Fibroblast of lung (primary cell): ENCODE data around the gene CNGA2. TPM values are rescaled to one million over a fixed set of nuclear protein-coding genes. Genes with fewer than 3 reads are reported as not detected.

ENCODE experiments used
- DNase-seq, 2 donors: peaks; one replicate each; pipeline versions ENCODE4 v3.0.0 to v3.0.0-alpha.2; 2010; ENCODE audit warnings: low read depth in 2 of 2
- H2AFZ ChIP-seq: 2 replicates; pipeline ENCODE4 v1.5.1; 2012; ENCODE audit warnings: low read length, control low read depth, inconsistent platforms
- H3K27ac ChIP-seq: 2 replicates; pipeline ENCODE4 v1.5.1; 2011; ENCODE audit warnings: low read length, control low read depth; ENCODE audit not compliant: insufficient read depth
- H3K27me3 ChIP-seq: 2 replicates; pipeline ENCODE4 v1.5.1; 2011; ENCODE audit warnings: mild to moderate bottlenecking, low read length; ENCODE audit not compliant: control insufficient read depth, insufficient read depth
- H3K36me3 ChIP-seq: 2 replicates; pipeline ENCODE4 v1.5.1; 2011; ENCODE audit warnings: low read length; ENCODE audit not compliant: control insufficient read depth, insufficient read depth
- H3K4me1 ChIP-seq: 2 replicates; pipeline ENCODE4 v1.5.1; 2011; ENCODE audit warnings: low read length; ENCODE audit not compliant: control insufficient read depth, insufficient read depth; ENCODE audit errors: extremely low read depth
- H3K4me2 ChIP-seq: 2 replicates; pipeline ENCODE4 v1.5.1; 2011; ENCODE audit warnings: low read length, control low read depth; ENCODE audit not compliant: insufficient read depth; ENCODE audit errors: extremely low read depth
- H3K4me3 ChIP-seq, 4 experiments: fragments of 200-600 bp in 1 of 4; sonication (generic) in 1 of 4; replicated peaks in 1 of 4; 2 replicates each; pipeline ENCODE4 v1.5.1; 2011 to 2016; ENCODE audit warnings: low read length in 4 of 4, low read depth in 3 of 4, mild to moderate bottlenecking in 3 of 4, control low read depth in 2 of 4, inconsistent platforms in 1 of 4, mixed read lengths in 1 of 4; ENCODE audit not compliant: insufficient read depth in 1 of 4; ENCODE audit errors: control extremely low read depth in 1 of 4
- H3K79me2 ChIP-seq: 2 replicates; pipeline ENCODE4 v1.5.1; 2012; ENCODE audit warnings: mild to moderate bottlenecking, low read length, inconsistent platforms; ENCODE audit not compliant: control insufficient read depth, insufficient read depth
- H3K9ac ChIP-seq: 2 replicates; pipeline ENCODE4 v1.5.1; 2011; ENCODE audit warnings: mild to moderate bottlenecking, low read length, control low read depth; ENCODE audit not compliant: insufficient read depth
- H3K9me3 ChIP-seq: 2 replicates; pipeline ENCODE4 v1.5.1; 2012; ENCODE audit warnings: low read depth, low read length; ENCODE audit not compliant: control insufficient read depth, insufficient read depth
- H4K20me1 ChIP-seq: 2 replicates; pipeline ENCODE4 v1.5.1; 2011; ENCODE audit warnings: low read length; ENCODE audit not compliant: control insufficient read depth, insufficient read depth; ENCODE audit errors: extremely low read depth
- CTCF ChIP-seq, 2 donors: IDR thresholded peaks in 1 of 2; conservative IDR thresholded peaks in 1 of 2; 1 replicate in 1 of 2; 2 replicates in 1 of 2; pipeline ENCODE4 v1.5.1; 2011 to 2012; ENCODE audit warnings: low read length in 2 of 2, control low read depth in 1 of 2, inconsistent platforms in 1 of 2, low read depth in 1 of 2, mild to moderate bottlenecking in 1 of 2
- EZH2 ChIP-seq: IDR thresholded peaks from 2 replicates; pipeline ENCODE4 v1.5.1; 2012; ENCODE audit warnings: low read length, control low read depth, mild to moderate bottlenecking; ENCODE audit errors: missing control alignments
- polyA plus RNA-seq, 2 donors: library from polyadenylated mRNA; depleted of rRNA in 1 of 2; stranded (reverse) in 1 of 2; unstranded in 1 of 2; fragments of >200 nt; gene quantifications; 2 replicates each; pipeline ENCODE4 v1.2.1, GENCODE V29; 2011 to 2012; ENCODE audit warnings: missing spikeins in 1 of 2
- total RNA-seq: library from RNA; depleted of rRNA; stranded (reverse); fragments of >200 nt; gene quantifications from 2 replicates; pipeline ENCODE4 v1.2.1, GENCODE V29; 2014

Gene CNGA2
- total and polyA plus RNA-seq, 2 donors (not counting 1 experiment from before 2014, with no cell fraction given), result not detected

GRCh38 chrX:151711787-151712186, 22.8 kb upstream of the CNGA2 start:
- Histone ChIP-seq H2AFZ (no peak overlapping the region), H3K9ac (no peak overlapping the region), H4K20me1 (no peaks in the 10 kb centered on the region), H3K9me3 (no peaks in the 10 kb centered on the region), H3K79me2 (no peaks in the 10 kb centered on the region), H3K27me3 (no peaks in the 10 kb centered on the region), H3K4me1 (no peaks in the 10 kb centered on the region), H3K4me2 (no peak overlapping the region), H3K36me3 (no peaks in the 10 kb centered on the region), H3K4me3 (no peak overlapping the region), H3K27ac (no peak overlapping the region)
- DNase-seq, result no peak
- TF ChIP-seq EZH2 (no peak), CTCF (conservative IDR thresholded peaks at IDR 0.05 in 1 of 2, IDR thresholded peaks at IDR 0.05 in 1 of 2; ENCODE audit: low read depth in 1 of 2, low read length in 2 of 2) (no peak)

DNA sequence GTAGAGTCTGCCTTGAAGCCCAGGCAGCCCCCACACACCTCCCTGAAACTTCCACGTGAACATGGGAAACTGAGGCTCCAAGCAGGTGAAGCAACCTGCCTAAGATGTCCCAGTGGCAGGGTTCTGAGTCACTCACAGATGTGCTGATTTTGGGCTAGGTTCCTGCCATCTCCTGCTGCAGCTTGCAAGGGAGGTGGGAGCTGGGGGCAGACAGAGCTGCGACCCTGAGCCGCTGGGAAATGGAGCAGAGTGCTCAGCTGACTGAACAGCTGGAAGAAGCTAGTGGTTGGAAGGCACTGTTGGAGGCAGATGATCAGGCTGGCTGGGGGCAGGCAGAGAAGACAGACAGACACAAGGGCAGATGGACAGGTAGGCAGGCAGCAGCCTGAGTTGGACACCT, 22.3 kb upstream of the CNGA2 start:
- Histone ChIP-seq H3K4me2 (no peak overlapping the region), H3K4me3 (no peak overlapping the region), H3K27me3 (no peaks in the 10 kb centered on the region), H3K79me2 (no peaks in the 10 kb centered on the region), H3K9me3 (no peaks in the 10 kb centered on the region), H2AFZ (no peak overlapping the region), H4K20me1 (no peaks in the 10 kb centered on the region), H3K4me1 (no peaks in the 10 kb centered on the region), H3K36me3 (no peaks in the 10 kb centered on the region), H3K9ac (no peak overlapping the region), H3K27ac (no peak overlapping the region)
- no peak for DNase-seq
- TF ChIP-seq CTCF (conservative IDR thresholded peaks at IDR 0.05 in 1 of 2, IDR thresholded peaks at IDR 0.05 in 1 of 2; ENCODE audit: low read depth in 1 of 2, low read length in 2 of 2) (no peak), EZH2 (no peak)

DNA sequence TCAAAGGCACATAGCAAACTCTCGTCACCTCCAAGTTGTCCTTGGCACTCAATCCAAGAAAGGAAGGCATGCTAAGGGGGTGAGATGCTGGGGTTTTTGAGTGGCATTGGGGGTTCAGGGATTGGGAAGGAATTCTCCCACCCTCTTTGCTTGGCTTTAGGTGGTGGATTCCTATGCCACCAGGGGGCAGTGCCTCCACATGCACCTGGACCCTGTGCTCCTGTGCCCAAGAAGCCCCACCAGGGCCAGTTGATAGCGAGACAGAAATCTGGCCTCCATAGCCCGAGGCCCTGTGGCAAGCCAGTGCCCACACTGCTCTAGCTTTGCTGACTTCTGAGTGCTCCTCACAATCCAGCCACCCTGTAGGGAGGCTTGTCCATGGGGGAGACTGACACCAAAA, 20.7 kb upstream of the CNGA2 start:
- H3K9me3 ChIP-seq, result no peaks in the 10 kb centered on the region
- H3K36me3 ChIP-seq, result no peaks in the 10 kb centered on the region
- TF ChIP-seq CTCF (conservative IDR thresholded peaks at IDR 0.05 in 1 of 2, IDR thresholded peaks at IDR 0.05 in 1 of 2; ENCODE audit: low read depth in 1 of 2, low read length in 2 of 2) (peak; percentile 7 to 19), EZH2 (no peak)
- no peaks in the 10 kb centered on the region for H3K4me1 ChIP-seq
- H3K27ac ChIP-seq, result no peak overlapping the region
- H2AFZ ChIP-seq, result no peak overlapping the region
- no peak overlapping the region for H3K9ac ChIP-seq
- H4K20me1 ChIP-seq, result no peaks in the 10 kb centered on the region
- H3K27me3 ChIP-seq, result no peaks in the 10 kb centered on the region
- peak; percentile 0 to 7 for DNase-seq
- no peaks in the 10 kb centered on the region for H3K79me2 ChIP-seq
- no peak overlapping the region for H3K4me2 ChIP-seq
- no peak overlapping the region for H3K4me3 ChIP-seq
